ENCODE data around the gene SMIM43. TPM values are rescaled to one million over a fixed set of nuclear protein-coding genes. Genes with fewer than 3 reads are reported as not detected.
A peak's percentile ranks its signal among the peaks of the same experiment; 100 is the strongest.

Gene SMIM43
- polyA plus RNA-seq, 1 of the 3 experiments (the other 2 are of a cell fraction) = 37.2 TPM

DNA sequence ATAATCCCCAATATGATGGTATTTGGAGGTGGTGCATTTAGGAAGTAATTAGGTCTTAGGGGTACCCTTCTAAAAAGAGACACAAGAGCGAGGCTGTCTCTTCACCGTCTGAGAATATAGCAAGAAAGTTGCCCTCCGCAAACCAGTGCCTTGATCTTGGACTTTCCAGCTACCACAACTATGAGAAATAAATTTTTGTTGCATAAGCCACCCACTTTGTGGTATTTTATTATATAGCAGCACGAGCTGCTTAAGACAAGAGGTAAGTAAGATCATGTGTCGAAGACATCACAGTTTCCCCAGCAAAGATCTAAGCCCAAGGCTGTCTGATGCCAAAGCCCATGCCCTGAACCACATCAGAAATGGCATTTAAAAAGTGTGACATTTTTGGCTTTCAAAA is 26.5 kb upstream of the SMIM43 start (continued):
- peak; percentile 50; the same call in 1 of the 2 replicates for TF ChIP-seq MEF2A (IDR thresholded peaks at IDR 0.05; ENCODE audit: borderline replicate concordance, low read depth)
- 0 out of 2 replicates have a peak, but pooled peaks have one; percentile 59 for TF ChIP-seq FOXM1 (IDR thresholded peaks at IDR 0.05; ENCODE audit: low read depth)
- TF ChIP-seq TEAD4 (IDR thresholded peaks at IDR 0.05; ENCODE audit: borderline replicate concordance, insufficient read depth) = peak; percentile 91
- TF ChIP-seq, protein P1, sequence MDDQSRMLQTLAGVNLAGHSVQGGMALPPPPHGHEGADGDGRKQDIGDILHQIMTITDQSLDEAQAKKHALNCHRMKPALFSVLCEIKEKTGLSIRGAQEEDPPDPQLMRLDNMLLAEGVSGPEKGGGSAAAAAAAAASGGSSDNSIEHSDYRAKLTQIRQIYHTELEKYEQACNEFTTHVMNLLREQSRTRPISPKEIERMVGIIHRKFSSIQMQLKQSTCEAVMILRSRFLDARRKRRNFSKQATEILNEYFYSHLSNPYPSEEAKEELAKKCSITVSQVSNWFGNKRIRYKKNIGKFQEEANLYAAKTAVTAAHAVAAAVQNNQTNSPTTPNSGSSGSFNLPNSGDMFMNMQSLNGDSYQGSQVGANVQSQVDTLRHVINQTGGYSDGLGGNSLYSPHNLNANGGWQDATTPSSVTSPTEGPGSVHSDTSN (IDR thresholded peaks at IDR 0.05) = peak; percentile 91
- TF ChIP-seq, protein P2, sequence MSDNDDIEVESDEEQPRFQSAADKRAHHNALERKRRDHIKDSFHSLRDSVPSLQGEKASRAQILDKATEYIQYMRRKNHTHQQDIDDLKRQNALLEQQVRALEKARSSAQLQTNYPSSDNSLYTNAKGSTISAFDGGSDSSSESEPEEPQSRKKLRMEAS (IDR thresholded peaks at IDR 0.05; ENCODE audit: low read depth) = peak; percentile 83
- TF ChIP-seq TCF12 (IDR thresholded peaks at IDR 0.05) = peak; percentile 88
- TF ChIP-seq, protein P3, sequence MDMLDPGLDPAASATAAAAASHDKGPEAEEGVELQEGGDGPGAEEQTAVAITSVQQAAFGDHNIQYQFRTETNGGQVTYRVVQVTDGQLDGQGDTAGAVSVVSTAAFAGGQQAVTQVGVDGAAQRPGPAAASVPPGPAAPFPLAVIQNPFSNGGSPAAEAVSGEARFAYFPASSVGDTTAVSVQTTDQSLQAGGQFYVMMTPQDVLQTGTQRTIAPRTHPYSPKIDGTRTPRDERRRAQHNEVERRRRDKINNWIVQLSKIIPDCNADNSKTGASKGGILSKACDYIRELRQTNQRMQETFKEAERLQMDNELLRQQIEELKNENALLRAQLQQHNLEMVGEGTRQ (IDR thresholded peaks at IDR 0.05; ENCODE audit: borderline replicate concordance, low read depth, low read length) = no peak
- peak; percentile 86 for TF ChIP-seq JUND (IDR thresholded peaks at IDR 0.05)

DNA sequence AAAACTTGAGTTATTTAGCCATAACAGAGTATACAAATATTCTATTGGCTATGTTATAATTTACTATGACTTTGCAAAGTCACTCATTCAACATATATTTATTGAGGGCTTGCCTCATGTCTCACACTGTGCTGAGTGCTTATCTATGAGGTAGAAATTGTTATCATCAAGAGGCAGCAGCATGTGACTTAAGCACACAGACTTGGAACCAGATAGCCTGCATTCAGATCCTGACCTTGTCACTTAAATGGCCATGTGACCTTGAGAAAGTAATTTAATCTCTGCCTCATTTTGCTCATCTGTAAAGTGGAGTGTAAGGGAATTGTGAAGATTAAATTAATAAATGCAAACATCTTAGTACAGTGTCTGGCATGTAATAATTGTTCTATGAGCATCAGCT is 26.0 kb upstream of the SMIM43 start:
- Histone ChIP-seq H3K4me3 (ENCODE audit: low read depth in 2 of 2, low read length in 1 of 2) (no peak overlapping the region), H2AFZ (ENCODE audit: low read depth) (no peak overlapping the region), H3K27me3 (ENCODE audit: insufficient read depth) (no peaks in the 10 kb centered on the region), H3K4me1 (ENCODE audit: control insufficient read depth in 1 of 2, insufficient read depth in 2 of 2, low read depth in 1 of 2, low read length in 1 of 2) (peaks cover 0 to 48% of the 10 kb centered on the region in 2 experiments), H3K4me2 (peak overlapping the region; percentile 69; the same call in 1 of the 2 replicates), H3K9ac (peak overlapping the region; percentile 55; the same call in 1 of the 2 replicates), H3F3A (replicated peaks; ENCODE audit: insufficient read depth) (peaks cover 46% of the 10 kb centered on the region), H3K79me2 (ENCODE audit: insufficient read depth) (no peaks in the 10 kb centered on the region), H3K9me3 (no peaks in the 10 kb centered on the region), H4K20me1 (ENCODE audit: insufficient read depth) (no peaks in the 10 kb centered on the region), H3K27ac (ENCODE audit: low read depth in 2 of 2, low read length in 1 of 2) (peak overlapping the region; percentile 86 to 95; a peak in 3 of 4 replicates), H3K9me2 (no peaks in the 10 kb centered on the region), H3K36me3 (replicated peaks in 1 of 2; ENCODE audit: control insufficient read depth in 1 of 2, insufficient read depth in 2 of 2, low read length in 1 of 2) (no peaks in the 10 kb centered on the region)
- TF ChIP-seq POLR2AphosphoS5 (IDR thresholded peaks at IDR 0.05; ENCODE audit: low read depth, low read length) = peak; percentile 24; the same call in 1 of the 2 replicates
- no peak for TF ChIP-seq EZH2phosphoT487 (IDR thresholded peaks at IDR 0.05; ENCODE audit: borderline replicate concordance, low read depth)
- TF ChIP-seq, protein P4, sequence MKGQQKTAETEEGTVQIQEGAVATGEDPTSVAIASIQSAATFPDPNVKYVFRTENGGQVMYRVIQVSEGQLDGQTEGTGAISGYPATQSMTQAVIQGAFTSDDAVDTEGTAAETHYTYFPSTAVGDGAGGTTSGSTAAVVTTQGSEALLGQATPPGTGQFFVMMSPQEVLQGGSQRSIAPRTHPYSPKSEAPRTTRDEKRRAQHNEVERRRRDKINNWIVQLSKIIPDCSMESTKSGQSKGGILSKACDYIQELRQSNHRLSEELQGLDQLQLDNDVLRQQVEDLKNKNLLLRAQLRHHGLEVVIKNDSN (IDR thresholded peaks at IDR 0.05; ENCODE audit: borderline replicate concordance, low read depth) = peak; percentile 65; the same call in 1 of the 2 replicates
- TF ChIP-seq TAF1 (IDR thresholded peaks at IDR 0.05; ENCODE audit: borderline replicate concordance, low read depth, low read length) = no peak
- no peak for TF ChIP-seq RFX5 (IDR thresholded peaks at IDR 0.05; ENCODE audit: low read length)
- ChIA-PET POLR2A (interaction anchor here (0.6 kb wide), 1 partner anchor 1365 kb away, joined by 3 read pairs; no protein-coding TSS in a partner anchor), CTCF (no interaction called here)
- DNase-seq = no peak

All from SK-N-SH (cell line).